Right hindlimb (tissue), 1 donor: Measurements from ENCODE around the gene ANKRD10.
"Not testable (repeated sequence)": the region's sequence is repeated elsewhere in the genome, so short reads cannot be mapped to it uniquely, and the experiment has no call there.

Experiments used
- DNase-seq: peaks from one replicate; pipeline ENCODE4 v3.0.0-alpha.2; 2018

ANKRD10 gene

DNA sequence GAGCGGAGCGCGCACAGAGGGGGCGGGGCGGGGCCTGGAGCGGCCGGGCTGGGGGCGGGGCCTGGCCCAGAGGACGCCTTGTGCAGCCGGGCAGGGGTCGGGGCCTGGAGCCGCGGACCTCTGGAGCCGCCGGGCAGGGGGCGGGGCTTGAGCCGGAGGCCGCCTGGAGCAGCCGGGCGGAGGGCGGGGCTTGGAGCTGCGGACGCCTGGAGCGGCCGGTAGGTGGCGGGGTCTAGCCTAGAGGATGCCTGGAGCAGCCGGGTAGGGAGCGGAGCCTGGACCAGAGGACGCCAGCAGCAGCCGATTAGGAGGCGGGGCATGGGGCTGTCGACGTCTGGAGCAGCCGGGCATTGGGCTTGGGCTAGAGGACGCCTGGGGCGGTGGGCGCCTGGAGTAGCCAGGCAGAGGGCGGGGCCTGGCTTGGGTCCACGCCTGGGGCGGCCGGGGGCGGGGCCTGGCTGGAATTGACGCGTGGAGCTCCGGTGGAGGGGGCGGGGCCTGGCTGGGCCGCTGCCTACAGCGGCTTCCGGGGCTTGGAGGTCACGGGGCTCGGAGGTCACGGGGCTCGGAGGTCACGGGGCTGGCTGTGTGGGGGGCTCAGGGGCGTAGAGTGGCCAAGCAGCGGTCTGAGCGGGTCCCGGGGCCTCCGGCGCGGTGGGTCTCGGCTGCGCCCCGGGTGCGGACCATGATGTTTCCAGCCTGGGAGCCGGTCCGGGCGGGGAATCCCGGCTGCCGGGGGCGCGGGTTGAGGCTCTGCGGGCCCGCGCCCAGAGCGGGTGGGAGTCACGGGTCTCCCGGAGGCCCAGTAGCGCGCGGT is at the start of gene ANKRD10:
Gene ANKRD10, minus strand, starts transcription at position 13 of the 817 bp plus-strand sequence. CDS start 135 bp downstream, outside the sequence.
- DNase-seq, result peak; percentile 100

DNA sequence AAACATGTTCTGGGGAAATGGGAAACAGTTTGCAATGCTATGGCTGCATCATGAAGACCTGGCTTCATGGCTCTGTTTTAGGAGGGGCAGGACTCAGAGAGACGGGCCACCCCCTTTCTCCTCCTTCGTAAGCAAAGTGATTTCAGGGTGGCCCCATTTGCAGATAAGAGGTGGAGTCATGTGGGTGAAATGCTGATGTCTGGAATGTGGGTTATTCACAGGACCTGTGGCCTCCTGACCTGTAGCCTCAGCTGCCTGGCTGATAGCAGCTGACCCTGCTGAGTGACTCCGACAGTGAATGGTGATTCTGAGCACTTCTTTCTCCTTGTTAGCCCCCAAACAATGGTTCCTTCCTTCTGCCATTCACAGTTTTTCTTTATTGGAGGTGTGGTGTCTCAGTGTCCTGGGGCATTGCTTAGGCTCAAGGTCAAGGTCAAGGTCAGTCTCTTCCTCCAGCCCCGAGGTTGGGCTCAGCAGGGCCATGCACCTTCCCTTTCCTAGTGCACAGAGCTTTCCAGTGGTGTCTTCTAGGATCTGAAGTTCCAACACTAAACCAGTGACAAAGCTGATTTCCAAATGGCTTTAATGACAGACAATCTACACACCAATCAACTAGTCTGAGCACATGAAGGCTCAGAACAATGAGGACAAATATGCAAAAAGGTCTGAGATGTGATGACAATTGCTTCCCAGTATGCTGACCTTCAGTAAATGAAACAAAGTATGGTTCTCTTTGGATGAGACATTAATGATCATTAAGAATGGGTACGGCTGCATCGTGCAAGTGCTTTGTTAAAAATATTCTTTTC is 49.6 kb upstream of the ANKRD10 start:
- no peak for DNase-seq

DNA sequence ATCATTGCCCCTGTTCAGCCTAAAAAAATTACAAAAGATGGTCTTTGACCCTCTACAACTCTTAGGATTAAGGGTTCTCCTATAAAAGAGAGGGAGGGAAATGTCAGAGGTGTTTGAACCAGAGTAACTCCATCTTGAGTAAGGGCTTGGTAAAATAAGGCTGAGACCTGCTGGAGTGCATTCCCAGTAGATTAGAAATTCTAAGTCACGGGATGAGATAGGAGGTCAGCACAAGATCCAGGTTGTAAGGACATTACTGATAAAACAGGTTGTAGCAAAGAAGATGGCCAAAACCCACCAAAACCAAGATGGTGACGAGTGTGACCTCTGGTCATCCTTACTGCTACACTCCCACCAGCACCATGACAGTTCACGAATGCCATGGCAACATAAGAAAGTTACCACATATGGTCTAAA is 48.7 kb upstream of the ANKRD10 start:
- DNase-seq, result no peak

DNA sequence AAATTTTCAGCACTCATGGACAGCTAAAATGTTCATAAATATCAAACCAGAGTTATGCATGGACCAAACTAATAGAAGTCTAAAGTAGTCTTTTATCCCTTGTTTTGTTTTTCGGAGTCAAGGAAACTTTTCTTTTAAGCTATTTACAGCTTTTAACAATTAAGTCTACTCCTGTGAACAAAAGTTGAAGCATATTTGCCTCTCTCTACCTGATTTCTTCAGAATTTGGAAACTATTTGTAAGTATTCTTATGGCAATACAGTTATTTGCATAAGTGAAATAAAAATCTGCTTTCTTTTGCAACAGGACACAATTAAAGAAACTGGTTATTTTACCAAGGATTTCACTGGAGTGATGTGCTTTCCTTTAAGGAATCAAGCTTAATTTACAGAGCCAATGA is 47.1 kb upstream of the ANKRD10 start:
- DNase-seq, result no peak

DNA sequence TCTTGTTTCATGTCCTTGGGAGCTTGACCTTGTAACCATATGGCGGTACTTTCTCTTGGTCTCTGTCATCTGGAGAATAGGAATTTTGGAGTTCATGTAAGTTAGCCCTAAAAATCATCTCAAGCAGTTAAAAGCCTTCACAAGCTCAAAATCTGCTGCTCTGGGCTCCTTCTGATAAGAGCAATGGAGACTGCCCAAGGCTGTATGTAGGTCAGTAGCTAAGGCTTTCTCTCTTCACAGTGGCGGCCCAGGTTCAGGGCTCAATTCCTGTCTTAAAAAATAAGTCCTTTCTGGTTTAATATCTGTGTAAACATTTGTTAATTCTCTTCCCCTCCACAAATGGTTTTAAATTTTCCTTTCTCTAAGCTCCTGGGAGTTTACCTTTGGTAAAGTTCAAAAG is 45.3 kb upstream of the ANKRD10 start:
- no peak for DNase-seq

- DNase-seq, result no peak
Measured at GRCh38 chr13:110957931-110958330, 43.1 kb upstream of the ANKRD10 start.

DNA sequence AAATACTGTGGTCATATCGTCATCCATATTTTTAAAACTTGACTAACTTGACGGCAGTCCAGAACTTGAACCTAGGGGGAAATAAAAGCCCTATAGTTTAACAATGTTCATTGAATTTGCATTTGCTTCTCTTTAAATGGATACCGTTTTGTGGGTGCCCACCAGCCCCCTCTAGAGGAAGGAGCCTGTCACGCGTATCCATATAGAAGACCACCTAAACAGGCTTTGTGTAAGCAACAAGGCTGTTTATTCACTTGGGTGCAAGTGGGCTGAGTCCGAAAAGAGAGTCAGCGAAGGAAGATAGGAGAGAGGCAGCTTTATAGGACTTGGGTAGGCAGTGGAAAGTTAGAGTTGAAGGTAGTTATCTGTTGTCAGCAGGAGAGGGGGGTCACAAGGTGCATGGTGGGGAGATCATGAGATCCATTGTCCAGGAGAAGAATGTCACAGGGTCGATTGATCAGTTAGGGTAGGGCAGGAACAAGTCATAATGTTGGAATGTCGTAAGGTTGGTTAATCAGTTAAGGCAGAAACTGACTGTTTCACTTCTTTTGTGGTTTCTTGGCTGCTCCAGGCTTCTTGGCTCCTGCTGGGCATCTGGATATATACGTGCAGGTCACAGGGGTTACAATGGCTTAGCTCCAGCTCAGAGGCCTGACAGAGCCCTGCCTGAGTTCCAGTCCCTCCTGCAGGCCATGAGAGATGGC is 42.5 kb upstream of the ANKRD10 start:
- DNase-seq, result no peak

DNA sequence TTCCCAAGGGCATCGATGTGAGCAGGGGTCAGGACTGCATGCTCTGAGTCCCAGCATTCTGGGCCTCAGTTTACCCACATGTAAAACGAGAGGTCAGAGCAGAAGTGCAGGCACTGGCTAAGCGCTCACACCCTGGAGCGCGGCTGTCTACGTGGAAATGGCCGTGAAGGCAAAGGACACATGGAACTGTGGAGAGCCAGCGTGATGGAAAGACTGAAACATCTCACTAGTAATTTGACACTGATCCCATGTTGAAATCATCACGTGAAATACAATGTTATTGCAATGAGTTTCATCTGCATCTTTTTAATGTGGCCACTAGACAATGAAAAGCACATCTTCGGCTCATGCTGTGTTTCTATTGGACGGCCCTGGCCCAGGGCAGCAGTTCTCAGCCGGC is 41.3 kb upstream of the ANKRD10 start:
- not testable (repeated sequence) for DNase-seq

- not testable (repeated sequence) for DNase-seq
Measured at GRCh38 chr13:110955608-110956007, 40.7 kb upstream of the ANKRD10 start.

DNA sequence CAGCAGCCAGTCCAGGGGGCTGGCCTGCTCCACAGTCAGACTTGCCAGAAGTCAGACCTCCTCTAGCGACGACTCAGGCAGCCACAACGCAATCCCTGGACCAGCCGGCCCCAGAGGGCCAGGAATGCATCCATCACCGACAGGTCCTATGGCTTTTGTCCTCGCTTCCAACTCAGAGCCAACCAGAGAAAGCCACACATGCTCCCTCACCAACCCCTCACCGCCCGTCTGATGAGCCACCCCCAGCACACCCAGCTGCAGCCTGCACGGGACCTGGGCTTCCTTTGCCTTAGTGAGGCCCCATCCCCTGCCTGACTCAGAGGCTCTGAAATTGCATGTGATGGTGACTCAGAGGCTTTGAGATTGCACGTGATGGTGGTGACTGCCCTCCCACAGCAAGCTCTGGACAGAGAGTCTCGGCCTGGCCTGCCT is 40.2 kb upstream of the ANKRD10 start:
- DNase-seq, result peak; percentile 61

GRCh38 chr13:110954533-110954920 is 39.7 kb upstream of the ANKRD10 start:
- not testable (repeated sequence) for DNase-seq

DNA sequence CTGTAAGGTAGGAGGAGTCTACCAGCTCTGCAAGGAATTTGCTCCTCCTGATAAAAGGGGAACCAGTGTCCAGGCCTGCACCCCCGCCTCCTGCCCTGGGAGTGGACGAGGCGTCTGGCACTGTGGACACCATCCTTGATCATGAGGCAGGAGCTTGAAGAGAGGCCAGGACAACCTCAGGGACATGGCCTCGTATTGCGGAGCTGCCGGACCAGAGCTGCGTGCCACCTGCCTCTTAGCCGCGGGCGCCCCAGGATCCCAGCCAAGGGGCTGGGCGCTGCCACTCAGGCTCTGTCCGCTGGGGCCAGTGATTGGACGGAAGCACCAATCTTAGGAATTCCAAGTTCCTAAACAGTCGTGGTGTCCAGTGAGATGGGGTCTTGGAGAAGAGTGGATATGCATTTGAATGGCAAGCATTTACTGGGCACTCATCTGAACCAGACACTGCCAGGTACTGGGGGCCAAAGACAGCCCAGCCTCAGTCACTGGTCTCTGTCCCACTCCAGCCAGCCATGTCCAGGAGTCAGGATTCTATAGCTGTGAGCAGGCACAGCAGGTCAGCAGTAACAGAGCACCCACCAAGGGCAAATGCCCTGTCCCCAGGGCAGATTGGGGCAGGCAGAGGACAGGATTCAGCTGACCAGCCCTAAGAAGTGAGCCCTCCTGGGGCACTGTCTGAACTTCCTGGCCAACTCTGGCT is 39.1 kb upstream of the ANKRD10 start:
- DNase-seq, result no peak

- no peak for DNase-seq
Measured at GRCh38 chr13:110953416-110953815, 38.5 kb upstream of the ANKRD10 start.

GRCh38 chr13:110952135-110952534 is 37.3 kb upstream of the ANKRD10 start:
- not testable (repeated sequence) for DNase-seq

- DNase-seq, result no peak
Measured at GRCh38 chr13:110950819-110951570, 36.1 kb upstream of the ANKRD10 start.

DNA sequence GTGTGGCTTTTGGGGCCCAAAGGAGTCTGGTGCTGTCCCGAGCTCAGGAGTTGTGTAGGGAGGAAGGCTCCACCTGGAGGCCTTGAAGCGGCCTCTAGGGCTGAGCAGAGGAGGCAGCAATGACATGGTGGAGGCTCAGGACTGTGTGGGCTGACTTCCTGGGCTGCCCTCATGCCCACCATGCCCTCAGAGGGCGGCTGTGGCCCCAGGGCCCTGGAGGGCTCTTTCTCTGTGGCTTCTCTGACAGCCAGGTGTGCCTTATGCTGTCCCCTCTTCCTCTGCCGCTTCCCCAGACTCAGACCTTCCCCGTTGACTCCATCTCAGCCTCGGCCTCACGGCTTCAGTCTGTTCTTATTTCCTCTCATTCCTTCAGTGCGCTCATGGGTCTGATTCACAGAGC is 35.5 kb upstream of the ANKRD10 start:
- no peak for DNase-seq

DNA sequence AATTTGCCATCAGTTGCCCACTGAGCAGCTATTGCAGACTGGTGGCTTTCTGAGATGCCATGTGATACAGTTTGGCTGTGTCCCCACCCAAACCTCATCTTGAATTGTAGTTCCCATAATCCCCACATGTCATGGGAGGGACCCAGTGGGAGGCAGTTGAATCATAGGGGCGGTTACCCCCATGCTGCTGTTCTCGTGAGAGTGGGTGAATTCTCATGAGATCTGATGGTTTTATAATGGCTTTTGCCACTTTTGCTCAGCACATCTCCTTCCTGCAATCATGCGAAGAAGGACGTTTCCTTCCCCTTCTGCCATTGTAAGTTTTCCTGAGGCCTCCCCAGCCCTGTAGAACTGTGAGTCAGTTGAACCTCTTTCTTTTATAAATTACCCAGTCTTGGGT is 34.8 kb upstream of the ANKRD10 start:
- no peak for DNase-seq

- no peak for DNase-seq
Measured at GRCh38 chr13:110949116-110949515, 34.2 kb upstream of the ANKRD10 start.

DNA sequence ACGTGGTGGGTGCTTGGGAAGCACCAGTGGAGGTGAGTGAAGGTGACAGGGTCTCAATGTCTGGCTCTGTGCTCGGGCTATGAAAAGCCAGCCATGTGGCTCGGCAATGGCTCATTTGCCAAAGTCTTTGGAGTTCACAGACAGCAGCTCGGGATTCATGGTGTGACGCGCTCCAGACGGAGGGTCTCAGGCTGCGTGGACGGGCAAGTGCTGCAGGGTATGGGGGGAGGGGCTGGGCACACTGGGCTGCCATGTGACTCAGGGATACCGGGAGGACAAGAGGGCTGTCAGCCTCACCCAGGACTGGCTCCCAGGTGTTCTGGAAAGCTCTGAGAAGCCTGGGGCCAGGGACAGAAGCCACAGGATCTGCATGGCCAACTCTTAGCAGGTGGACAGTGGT is 32.5 kb upstream of the ANKRD10 start:
- DNase-seq, result not testable (repeated sequence)

- no peak for DNase-seq
Measured at GRCh38 chr13:110945928-110946570, 31.2 kb upstream of the ANKRD10 start.
